A204.1 (cell line): Measurements from ENCODE around the gene NIPAL4.

Experiments used
- FAIRE-seq: peaks from 2 replicates; lab custom pipeline; 2012; peaks lifted over from hg19 to GRCh38; lab: Jason Lieb, UNC

NIPAL4 gene

GRCh38 chr5:157518963-157519362 is 59.0 kb downstream of the NIPAL4 start:
- no peak for FAIRE-seq

- FAIRE-seq: no peak
Observed at GRCh38 chr5:157519579-157520253, 59.7 kb downstream of the NIPAL4 start.

GRCh38 chr5:157520911-157521703 is 61.1 kb downstream of the NIPAL4 start:
- no peak for FAIRE-seq

- no peak for FAIRE-seq
Observed at GRCh38 chr5:157521704-157522029, 61.7 kb downstream of the NIPAL4 start.

GRCh38 chr5:157523976-157524375 is 64.0 kb downstream of the NIPAL4 start:
- no peak for FAIRE-seq
